DMS 273 treated with DMSO at 0.1 percent for 48 hours (cell line): ENCODE results near the gene CHAD.
"Not testable (repeated sequence)": the region's sequence is repeated elsewhere in the genome, so short reads cannot be mapped to it uniquely, and the experiment has no call there.

Source experiments
- DNase-seq: peaks from one replicate; lab custom pipeline; 2025; lab: John Stamatoyannopoulos, UW

Gene CHAD

DNA sequence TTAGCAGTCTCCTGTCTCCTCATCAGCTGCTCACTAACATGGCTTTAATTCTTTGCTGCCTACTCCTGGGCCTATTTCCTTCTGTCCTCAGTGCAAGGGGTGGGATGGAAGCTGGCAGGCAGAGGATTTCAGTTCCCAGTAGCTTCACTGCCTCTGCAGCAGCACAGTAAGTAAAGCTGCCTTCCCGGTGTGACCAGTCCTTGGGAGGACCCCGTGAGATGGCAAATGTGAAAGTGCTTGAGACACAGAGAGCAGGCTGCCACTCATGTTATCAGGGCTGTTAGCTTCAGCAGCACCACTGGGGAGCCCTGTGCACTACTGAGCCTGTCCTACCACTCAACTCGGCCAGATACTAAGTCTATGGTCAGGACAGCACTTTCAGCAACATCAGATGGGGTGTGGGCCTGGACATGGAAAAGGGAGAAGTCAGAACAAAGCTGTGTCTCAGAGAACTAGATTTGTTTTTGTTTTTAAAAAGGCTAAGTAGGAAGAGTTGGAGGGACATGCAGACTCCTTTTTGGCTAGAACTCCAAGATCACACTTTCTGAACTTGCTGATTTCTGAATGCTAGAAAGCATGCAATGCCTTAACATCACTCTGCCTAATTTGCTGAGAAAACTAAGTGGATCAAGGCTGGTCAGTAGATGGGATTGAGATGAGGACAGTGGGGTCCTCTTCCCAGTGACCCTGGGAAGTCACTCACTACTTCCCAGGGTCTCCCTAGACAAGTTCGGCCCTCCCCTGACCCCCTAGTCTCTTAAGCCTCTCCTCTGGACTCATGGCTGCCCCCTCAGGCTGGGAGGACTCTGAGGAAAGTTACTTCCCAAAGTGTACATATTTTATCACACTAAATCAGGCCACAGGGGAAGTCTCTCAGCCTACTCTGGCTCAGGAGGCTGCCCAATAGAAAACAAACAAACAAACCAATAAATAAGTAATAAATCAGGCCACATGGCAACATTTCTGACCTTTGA, 41.6 kb downstream of the CHAD start:
- no peak for DNase-seq

- DNase-seq: no peak
These were observed 42.3 kb downstream of the CHAD start for GRCh38 chr17:50426472-50426782.

GRCh38 chr17:50425682-50426471, 42.8 kb downstream of the CHAD start, which contains the start of gene ACSF2:
Gene ACSF2 (plus strand): TSS chr17:50426218. CDS start chr17:50426262, 44 bp downstream.
- peak; percentile 25 for DNase-seq

DNA sequence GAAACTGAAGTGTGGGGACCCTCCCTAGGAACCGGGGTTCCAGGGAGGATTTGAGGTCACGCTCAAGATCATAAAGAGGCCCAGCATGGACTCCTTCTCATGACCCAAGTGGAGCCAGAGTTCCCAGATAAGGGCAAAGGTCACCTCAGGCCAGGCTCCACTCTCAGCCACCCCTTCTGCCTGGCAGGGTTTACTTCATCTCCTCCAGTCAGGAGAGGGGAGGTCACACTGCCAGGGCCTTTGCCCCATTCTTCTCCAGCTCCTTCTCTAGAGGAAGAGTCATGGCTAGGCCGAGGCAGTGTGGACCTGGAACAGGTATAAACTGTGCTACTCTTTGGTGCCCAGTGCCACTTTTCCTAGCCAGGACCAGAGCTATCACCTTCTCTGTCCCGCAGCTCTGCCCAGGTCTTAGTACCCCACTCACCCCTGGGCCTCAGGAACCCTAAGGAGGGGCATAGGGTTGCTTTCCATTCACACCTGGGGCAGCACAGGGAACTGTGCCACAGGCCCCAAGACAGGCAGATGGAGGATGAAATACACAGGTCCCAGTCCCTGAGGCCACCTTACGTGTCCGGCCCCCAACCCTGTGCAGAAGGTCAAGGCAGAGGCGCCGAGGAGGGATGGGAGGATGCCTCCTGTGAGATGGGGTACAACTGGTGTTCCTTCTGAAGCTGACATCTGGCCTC, 43.5 kb downstream of the CHAD start:
- DNase-seq: no peak

DNA sequence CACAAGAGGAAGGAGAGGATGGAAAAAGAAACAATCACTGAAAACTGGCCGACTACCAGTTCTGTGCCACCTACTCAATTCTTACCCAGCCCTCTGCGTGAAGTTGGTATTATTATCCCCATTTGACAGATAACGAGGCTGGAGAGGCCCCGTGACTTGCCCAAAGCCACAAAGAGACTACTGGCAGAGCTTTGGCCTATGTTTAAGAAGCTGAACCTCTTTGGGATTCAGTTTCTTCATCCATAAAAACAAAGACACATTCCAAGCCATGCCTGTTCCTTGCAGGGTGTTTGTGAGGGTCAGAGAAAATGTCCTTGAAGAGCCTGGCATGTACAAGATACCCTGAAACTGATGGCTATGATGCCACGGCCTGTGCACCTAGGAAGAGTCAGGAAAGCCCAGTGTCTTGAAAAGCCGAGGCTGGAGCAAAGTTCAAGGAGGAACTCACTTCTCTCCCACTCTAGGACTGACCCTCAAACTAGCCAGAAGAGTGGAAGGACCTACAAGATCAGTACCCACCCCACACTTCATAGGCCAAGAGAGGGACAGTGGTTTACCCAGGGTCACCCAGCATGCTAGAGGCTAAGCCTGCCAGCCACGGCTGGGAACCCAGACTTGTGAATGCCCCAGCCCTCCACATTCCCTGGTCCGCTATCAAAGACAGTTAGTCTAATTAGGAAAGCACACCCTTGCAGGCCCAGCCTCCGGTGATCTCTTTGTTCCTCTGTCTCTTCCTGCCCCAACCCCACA, 44.3 kb downstream of the CHAD start:
- no peak for DNase-seq

GRCh38 chr17:50423553-50424159, 45.0 kb downstream of the CHAD start:
- no peak for DNase-seq

DNA sequence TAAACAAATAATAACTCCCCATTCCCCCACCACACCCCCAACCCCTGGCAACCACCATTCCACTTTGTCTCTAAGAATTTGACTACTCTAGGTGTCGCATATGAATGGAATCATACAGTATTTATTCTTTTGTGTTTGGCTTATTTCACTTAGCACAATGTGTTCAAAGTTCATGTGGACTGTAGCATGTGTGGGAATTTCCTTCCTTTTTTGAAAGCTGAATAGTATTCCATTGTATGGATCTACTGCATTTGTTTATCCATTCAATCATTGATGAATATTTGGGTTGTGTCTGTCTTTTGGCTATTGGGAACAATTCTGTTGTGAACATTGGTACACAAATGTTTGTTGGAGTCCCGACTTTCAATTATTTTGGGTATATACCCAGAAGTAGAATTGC, 45.9 kb downstream of the CHAD start:
- no peak for DNase-seq

DNA sequence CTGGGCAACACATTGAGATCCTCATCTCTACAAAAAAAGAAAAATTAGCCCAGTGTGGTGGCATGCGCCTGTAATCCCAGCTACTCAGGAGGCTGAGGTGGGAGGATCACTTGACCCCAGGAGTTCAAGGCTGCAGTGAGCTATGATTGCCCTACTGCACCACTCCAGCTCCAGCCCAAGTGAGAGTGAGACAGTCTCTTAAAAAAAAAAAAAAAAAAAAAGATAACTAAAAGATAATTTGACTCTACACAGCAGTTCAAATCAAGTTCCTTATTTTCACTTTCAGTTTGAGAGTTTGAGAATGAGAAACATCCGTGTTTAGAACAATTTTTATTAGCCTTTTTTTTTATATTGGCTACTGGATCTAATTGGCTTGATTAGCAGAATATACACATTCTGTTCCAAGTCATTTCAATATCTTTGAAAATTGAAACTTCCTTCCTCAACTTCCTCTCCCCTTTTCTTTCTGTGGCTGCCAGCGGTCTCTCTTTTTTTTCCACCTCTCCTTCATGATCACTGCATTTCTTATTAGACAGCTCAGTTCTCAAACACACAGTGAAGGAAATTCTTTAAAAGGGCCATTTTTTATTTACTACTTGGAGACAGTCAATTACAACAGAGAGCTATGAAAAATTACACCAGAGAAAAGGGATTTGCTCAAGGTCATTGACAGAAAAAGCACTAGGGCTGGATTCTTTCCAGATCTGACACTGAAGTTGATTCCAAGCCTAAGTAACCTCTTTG, 47.2 kb downstream of the CHAD start:
- no peak for DNase-seq

DNA sequence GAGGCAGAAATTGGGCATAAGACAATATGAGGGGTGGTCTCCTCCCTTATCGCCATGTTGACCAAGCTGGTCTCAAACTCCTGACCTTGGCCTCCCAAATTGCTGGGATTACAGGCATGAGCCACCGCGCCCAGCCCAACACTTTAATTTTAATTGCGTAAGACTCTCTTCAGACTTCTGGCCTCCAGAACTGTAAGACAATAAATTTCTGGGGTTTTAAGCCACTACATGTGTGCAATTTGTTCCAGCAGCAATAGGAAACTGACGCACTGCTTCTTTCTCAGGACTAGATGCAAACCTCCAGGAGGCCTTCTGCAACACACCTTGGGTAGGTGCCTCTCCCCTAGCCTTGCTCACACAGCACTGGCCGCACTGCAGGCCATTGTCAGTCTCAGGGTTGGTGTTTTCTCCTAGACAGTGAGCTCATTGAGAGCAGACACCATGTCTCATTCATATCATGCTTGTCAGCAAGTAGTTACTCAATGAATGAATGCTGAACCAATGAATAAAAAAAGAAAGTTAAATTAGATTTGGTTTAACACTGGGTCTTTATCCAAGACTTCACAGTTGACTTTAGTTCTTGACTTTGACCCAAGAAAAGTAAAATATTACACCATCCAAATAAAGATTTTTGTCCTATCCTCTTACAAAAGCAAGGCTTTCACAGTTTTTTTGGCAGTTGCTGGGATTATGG, 48.1 kb downstream of the CHAD start:
- no peak for DNase-seq

DNA sequence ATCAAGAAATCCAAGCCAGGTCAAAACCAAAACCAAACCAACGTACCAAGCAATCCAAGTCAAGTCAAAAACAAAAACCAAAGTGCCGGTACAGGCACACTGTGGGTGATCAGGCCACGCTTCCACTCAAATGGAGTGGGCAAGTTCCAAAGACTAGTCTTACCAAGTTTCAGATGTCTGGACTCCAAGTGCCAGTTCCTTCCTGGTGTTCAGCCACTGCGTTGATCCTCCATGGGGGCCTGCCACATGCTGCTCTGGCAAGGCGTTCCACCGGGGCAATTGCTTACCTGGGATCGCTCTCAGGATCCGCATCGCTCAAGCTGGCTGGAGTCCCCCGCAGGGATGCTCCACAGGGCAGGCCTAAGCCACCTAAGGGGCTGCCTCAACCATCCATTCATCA, 49.1 kb downstream of the CHAD start:
- not testable (repeated sequence) for DNase-seq

DNA sequence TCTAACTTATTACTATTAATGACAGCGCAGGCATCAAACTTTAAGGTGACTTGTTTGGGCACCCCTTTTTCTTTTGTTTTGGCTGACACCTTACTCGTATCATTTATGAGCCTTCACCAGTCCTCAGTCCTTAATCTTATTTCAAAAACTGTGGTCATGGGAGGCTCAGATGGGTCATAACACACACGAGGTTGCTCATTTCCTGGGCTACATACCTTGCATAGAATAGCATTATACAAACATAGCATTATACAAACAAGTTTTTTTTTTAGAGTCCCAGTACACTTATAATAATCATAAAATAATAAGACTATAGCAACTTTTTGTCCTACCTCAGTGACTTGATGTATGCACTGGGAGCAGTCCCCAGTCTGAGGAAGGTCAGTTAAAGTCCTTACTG, 53.9 kb downstream of the CHAD start:
- DNase-seq: no peak
